ENCODE data around the gene ATP5F1B.

DNA sequence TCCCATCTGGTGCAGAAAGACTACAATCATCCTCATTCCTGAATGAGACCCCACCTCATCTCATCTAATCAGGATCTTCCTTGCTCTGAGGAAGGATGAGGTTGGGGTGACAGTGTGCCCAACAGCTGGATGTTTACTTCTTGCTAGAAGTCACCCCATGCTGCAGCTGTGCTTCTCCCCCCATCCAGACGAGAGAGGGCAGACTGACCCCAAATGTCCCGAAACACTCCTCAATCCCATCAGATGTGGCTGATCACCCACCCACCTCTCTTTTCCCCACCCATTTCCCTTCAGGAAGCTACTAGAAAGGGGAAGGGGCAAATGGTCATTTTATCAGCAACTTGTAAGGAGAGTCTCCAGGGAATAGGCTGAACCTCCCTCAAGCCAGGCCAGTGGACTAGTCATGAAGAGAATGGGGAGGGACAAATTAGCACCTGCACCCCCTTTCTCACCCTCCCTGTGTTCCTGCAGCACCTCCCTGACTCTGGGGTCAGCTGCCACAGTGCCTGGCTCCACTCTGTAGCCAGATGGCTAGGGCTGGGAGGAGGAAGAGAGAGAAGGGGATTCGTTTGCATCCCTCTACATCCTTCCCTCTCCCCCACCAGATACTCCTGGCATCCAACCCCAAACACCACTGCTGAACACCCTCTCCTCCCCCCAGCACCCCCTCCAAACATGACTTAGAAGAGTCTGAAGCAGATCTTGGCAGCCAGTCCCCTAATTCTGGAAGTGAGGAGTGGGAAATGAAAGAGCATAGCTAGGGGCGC, 12.9 kb downstream of the ATP5F1B start:
- TF ChIP-seq CTCF (IDR thresholded peaks at IDR 0.05) (no peak), POLR2AphosphoS5 (IDR thresholded peaks at IDR 0.05; ENCODE audit: insufficient read depth in 1 of 2, low read depth in 1 of 2) (no peak)

All from vagina (tissue), 2 donors.